Stimulated activated memory B cell treated with anti-CD40 and anti-IgM and Interleukin-4, amounts not matched to agents 10 μg/mL and 1 μg/mL and 100 μg/mL, for 72 hours (primary cell): Measurements from ENCODE around the gene TARS3.

Source experiments
- ATAC-seq: fragments of 150-1000 bp; cut with Tn5 transposase; 2 replicates; pipeline ENCODE4 v1.10.0; 2021
- H3K27ac Mint-ChIP-seq: one replicate; pipeline ENCODE4 v1.8.0; 2022; ENCODE audit warnings: mild to moderate bottlenecking, mixed read lengths
- H3K27me3 Mint-ChIP-seq: one replicate; pipeline ENCODE4 v1.8.0; 2022; ENCODE audit warnings: mixed read lengths
- H3K36me3 Mint-ChIP-seq: one replicate; pipeline ENCODE4 v1.8.0; 2022; ENCODE audit warnings: mixed read lengths
- H3K4me1 Mint-ChIP-seq: one replicate; pipeline ENCODE4 v1.8.0; 2022; ENCODE audit warnings: mixed read lengths
- H3K4me3 Mint-ChIP-seq: one replicate; pipeline ENCODE4 v1.8.0; 2022; ENCODE audit warnings: mild to moderate bottlenecking, moderate library complexity, mixed read lengths
- H3K9me3 Mint-ChIP-seq: one replicate; pipeline ENCODE4 v1.8.0; 2022; ENCODE audit warnings: mixed read lengths

The TARS3 gene

DNA sequence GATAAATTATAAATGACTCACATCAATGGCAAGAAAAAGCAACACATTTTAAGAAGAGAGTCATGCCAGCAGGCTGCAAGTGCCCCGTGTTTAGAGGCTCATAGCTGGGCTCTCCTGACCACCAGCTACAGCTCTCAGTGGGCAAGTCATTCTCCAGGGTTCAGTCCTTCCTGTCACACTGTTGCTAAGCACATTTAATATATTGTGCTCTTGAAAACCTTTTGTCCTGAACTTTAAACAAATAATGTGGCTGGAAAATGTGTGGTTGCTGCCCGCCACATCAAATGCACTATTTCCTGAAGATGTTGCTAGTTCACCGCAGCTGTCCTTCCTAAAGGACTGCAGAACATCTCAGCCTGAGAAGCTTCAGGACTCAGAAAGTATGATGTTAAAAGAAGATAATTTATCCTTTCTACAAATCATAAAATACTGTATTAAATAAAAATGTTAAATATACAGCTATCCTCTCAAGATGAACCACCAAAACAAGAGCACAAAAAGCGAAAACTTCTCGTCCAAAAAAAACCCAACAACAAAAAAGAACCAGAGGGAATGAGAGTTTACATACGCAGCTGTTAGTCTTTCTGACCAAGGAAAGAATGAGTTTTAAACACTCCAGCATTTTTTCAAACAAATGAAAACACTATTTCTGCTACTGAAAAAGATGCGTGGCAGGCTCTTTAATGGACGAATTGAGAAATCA, 951 bp downstream of the TARS3 start:
- Mint-ChIP-seq H3K9me3 (peaks cover 7% of the 10 kb centered on the region), H3K36me3 (peaks cover 32% of the 10 kb centered on the region), H3K27ac (peak overlapping the region; percentile 76), H3K27me3 (no peaks in the 10 kb centered on the region), H3K4me3 (peak overlapping the region; percentile 82), H3K4me1 (peaks cover 15% of the 10 kb centered on the region)
- ATAC-seq, result no peak

DNA sequence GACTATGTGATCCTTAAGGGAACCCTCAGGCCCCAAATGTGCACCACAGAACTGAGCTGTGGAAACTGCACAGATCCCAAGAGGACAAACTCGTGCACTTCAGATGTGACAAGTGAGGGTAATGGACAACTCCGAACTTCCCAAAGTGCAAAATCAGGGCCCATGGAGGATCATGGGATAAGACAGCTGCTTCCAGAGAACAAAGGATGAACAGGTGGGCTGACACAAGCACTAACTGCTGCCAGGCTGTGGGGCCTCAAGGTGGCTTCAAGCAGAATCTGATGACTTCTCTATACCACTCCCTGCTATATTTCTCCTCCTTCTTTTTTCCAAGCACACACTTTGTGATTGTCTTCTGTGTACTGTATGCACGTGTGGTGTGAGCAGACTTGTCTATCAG, 5.4 kb downstream of the TARS3 start:
- no peak for ATAC-seq
- Mint-ChIP-seq H3K4me3 (no peak overlapping the region), H3K36me3 (peaks cover 52% of the 10 kb centered on the region), H3K27me3 (no peaks in the 10 kb centered on the region), H3K4me1 (peaks cover 15% of the 10 kb centered on the region), H3K27ac (no peak overlapping the region), H3K9me3 (peaks cover 7% of the 10 kb centered on the region)

DNA sequence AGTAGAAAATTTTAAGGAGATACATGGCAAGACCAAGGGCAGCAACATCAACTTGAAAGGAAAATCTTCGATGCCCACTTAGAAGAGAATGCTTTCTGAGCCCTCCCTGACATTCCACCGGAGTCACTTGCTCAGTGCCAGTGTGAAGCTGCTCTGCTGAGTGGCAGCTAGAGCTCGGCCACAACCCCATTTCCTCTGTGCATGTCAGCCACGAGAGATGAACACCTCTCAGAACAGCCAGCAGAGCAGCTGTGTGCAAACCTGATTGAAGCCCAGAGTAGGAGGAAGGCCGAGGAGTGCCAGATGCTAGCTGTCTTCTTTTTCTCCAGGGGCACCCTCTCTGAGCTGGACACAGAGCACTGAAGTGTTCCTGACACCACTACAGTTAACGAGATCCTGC, 12.2 kb downstream of the TARS3 start:
- no peaks in the 10 kb centered on the region for H3K9me3 Mint-ChIP-seq
- peaks cover 66% of the 10 kb centered on the region for H3K36me3 Mint-ChIP-seq
- no peak for ATAC-seq
- H3K4me3 Mint-ChIP-seq, result no peak overlapping the region
- no peak overlapping the region for H3K27ac Mint-ChIP-seq
- H3K27me3 Mint-ChIP-seq, result no peaks in the 10 kb centered on the region
- no peaks in the 10 kb centered on the region for H3K4me1 Mint-ChIP-seq

DNA sequence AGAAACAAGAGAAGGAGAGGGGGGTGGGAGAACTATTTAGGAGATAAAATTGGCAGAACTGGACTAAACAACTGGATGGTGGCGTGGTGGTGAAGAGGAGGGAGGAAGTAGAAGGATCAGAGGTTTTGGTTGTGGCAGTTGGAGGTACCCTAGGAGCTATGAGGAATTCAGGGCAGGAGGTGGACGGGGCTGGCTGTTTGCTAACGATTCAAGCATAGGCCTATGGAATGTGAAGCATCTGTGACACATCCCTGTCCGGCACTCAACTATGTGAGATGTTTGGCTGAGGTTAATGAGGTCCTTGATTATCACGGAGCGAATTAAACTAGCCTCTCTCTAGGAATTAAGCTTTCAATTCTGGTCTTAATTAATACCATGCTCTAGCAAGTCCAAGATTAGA, 13.5 kb downstream of the TARS3 start:
- Mint-ChIP-seq H3K27ac (no peak overlapping the region), H3K9me3 (no peaks in the 10 kb centered on the region), H3K36me3 (peaks cover 65% of the 10 kb centered on the region), H3K4me3 (no peak overlapping the region), H3K4me1 (no peaks in the 10 kb centered on the region), H3K27me3 (no peaks in the 10 kb centered on the region)
- no peak for ATAC-seq

DNA sequence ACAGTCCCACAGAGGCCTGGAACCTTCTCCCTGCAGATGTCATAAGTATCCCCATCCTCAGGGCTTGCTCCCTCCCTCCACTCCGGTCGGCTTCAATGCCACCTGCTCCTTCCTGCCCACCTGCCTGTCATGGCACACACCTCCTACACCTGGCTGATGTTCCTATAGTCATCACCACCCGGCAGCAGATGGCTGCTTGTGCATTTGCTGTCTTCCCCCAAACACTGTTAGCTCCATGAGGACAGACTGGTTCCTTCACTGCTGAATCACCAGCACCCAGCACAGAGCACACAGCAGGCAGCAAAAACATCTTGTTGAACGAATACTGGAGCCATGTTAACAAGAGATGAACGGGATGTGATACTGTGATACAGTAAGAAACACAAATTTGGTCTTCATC, 14.8 kb downstream of the TARS3 start:
- Mint-ChIP-seq H3K27me3 (no peaks in the 10 kb centered on the region), H3K4me3 (no peak overlapping the region), H3K36me3 (peaks cover 70% of the 10 kb centered on the region), H3K9me3 (no peaks in the 10 kb centered on the region), H3K4me1 (no peaks in the 10 kb centered on the region), H3K27ac (no peak overlapping the region)
- no peak for ATAC-seq

DNA sequence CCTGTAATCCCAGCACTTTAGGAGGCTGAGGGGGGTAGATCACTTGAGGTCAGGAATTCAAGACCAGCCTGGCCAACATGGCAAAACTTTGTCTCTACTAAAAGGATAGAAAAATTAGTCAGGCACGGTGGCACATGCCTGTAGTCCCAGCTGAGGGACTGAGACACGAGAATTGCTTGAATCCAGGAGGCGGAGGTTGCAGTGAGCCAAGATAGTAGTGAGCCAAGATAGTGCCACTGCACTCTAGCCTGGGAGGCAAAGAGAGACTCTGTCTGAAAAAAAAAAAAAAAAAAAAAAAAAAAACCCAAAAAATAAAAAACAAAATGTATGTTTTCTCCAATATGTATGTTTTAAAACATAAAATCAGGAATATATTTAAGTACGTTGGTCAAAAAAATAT, 16.3 kb downstream of the TARS3 start:
- H3K9me3 Mint-ChIP-seq, result no peaks in the 10 kb centered on the region
- no peak overlapping the region for H3K27ac Mint-ChIP-seq
- no peak overlapping the region for H3K4me3 Mint-ChIP-seq
- no peaks in the 10 kb centered on the region for H3K27me3 Mint-ChIP-seq
- no peaks in the 10 kb centered on the region for H3K4me1 Mint-ChIP-seq
- peaks cover 63% of the 10 kb centered on the region for H3K36me3 Mint-ChIP-seq
- ATAC-seq, result no peak

DNA sequence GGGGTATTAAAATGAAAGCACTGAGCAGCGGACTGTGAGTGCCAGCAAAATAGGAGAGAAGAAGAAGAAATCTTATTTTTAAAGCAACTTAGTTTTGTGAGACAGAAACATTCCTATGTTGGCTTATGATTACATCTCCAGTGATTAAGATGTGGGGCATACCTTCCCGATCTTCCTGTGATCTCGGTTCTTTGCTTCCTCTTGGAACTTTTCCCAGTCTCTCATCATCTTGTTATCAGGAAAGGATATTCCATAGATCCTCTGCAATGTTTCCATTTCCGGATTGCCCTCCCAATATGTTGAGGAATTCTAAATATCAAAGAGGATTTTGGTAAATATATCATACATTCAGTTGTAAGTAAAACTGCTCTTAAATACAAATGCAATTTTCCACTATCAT, 22.2 kb downstream of the TARS3 start:
- Mint-ChIP-seq H3K27me3 (no peaks in the 10 kb centered on the region), H3K36me3 (peaks cover 69% of the 10 kb centered on the region), H3K9me3 (no peaks in the 10 kb centered on the region), H3K4me1 (peaks cover 1% of the 10 kb centered on the region), H3K4me3 (no peak overlapping the region), H3K27ac (no peak overlapping the region)
- no peak for ATAC-seq

DNA sequence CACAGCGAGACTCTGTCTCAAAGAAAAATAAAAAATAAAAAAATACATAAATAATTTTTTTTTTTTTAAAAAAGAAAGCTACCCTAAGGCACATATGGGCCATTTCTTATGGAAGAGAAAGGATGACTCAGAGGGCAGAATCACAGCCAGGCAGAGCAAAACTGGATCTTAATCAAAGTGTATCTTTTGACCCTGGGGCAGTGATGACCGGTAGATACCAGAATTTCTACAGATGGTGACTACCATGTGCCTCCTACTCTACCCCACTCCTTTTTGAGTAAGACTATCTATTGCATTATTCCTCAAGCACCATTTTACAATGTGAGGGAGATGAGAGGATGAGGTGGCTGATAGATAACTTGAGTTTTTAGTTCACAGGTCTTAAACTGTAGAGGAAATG, 26.0 kb downstream of the TARS3 start:
- no peaks in the 10 kb centered on the region for H3K9me3 Mint-ChIP-seq
- H3K4me3 Mint-ChIP-seq, result no peak overlapping the region
- ATAC-seq, result no peak
- H3K27ac Mint-ChIP-seq, result no peak overlapping the region
- H3K27me3 Mint-ChIP-seq, result no peaks in the 10 kb centered on the region
- H3K4me1 Mint-ChIP-seq, result peaks cover 10% of the 10 kb centered on the region
- peaks cover 85% of the 10 kb centered on the region for H3K36me3 Mint-ChIP-seq

DNA sequence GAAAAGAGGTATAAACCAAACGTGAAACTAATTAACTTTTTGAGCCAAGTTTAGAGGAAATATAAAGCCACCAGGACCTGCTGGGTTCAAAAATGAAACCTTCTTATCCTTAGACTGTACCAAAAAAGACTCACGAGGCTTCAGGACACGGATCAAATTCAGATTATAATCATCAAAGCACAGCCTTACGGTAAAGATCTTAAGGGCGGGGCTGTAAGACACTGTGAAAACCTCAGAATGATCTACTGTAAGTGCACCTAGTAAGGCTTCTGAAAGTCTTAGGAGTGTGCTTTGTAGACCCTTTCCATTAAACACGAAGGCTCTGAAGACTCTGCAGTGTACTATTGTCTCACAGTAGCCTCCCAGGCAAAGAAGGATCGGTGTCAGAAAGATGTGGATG, 26.8 kb downstream of the TARS3 start:
- no peak overlapping the region for H3K4me3 Mint-ChIP-seq
- peaks cover 19% of the 10 kb centered on the region for H3K4me1 Mint-ChIP-seq
- no peaks in the 10 kb centered on the region for H3K27me3 Mint-ChIP-seq
- peaks cover 2% of the 10 kb centered on the region for H3K9me3 Mint-ChIP-seq
- no peak overlapping the region for H3K27ac Mint-ChIP-seq
- peaks cover 87% of the 10 kb centered on the region for H3K36me3 Mint-ChIP-seq
- ATAC-seq, result no peak

DNA sequence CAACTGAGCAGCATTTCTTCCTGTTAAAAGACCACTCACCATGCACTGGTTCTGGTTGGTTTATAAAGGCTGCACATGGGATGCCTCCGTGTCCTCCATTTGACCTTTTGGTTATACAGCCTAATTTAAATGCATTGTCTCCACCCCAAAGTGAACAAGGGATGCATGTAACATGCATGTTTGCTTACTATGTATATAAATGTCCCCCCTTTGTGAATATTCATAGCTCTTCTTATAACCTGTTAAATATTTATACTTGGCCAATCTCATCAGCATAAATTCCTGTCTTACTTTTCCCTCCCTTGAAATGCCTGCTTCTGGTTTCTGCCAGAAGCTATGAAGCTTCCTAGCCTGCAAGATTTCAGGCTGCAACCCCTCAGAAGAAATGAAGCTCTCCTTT, 27.4 kb downstream of the TARS3 start:
- peaks cover 19% of the 10 kb centered on the region for H3K4me1 Mint-ChIP-seq

DNA sequence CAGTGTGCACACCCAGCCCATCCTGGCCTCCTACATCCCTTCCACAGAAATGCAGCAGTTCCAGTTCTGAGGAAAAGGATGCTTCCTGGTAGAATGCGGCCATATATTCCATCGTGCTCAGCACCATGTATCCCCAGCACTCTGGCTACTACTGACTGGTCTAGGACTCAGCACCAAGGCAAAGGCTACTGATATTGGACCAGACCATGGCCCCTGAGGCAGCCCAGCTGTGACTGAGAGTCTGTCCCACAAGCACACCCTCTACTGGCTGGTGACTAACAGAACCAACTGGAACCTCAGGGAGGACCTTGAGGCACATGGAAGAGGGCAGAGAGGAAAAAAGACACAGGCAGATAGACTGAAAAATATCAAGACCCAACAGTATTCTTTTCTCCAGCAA, 30.0 kb downstream of the TARS3 start:
- Mint-ChIP-seq H3K27me3 (no peaks in the 10 kb centered on the region), H3K36me3 (peaks cover 66% of the 10 kb centered on the region), H3K4me3 (no peak overlapping the region), H3K4me1 (peaks cover 19% of the 10 kb centered on the region), H3K27ac (no peak overlapping the region), H3K9me3 (peaks cover 3% of the 10 kb centered on the region)
- no peak for ATAC-seq

More for the DNA sequence above, 27.4 kb downstream of the TARS3 start:
- H3K27me3 Mint-ChIP-seq, result no peaks in the 10 kb centered on the region
- H3K9me3 Mint-ChIP-seq, result peaks cover 3% of the 10 kb centered on the region
- no peak overlapping the region for H3K27ac Mint-ChIP-seq
- no peak for ATAC-seq
- H3K36me3 Mint-ChIP-seq, result peaks cover 86% of the 10 kb centered on the region
- H3K4me3 Mint-ChIP-seq, result no peak overlapping the region

DNA sequence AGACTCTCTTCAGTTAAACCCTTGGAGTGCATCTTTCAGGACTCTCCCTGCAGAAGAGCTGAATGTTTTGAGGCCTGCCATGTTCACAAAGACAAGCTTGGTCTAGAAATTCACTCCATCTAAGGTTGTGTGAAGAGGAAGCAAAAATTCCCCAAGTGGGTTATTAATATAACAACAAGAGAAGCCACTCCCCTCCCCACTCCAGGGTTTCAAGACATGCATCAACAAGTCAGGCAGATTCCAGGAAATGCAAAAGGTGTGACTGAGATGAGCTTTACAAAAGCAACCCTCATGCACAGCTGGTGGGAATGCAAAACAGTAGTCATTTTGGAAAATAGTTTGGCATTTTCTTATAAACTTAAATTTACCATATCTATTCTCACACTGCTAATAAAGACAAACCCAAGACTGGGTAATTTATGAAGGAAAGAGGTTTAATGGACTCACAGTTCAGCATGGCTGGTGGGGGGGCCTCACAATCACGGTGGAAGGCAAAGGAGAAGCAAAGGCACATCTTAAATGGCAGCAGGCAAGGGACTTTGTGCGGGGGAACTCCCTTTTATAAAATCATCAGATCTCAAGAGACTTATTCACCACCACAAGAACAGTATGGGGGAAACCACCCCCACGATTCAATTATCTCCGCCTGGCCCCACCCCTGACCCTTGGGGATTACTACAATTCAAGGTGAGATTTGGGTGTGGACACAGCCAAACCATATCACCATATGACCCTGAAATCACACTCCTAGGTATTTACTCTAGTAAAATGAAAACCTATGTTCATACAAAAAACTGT, 31.3 kb downstream of the TARS3 start:
- Mint-ChIP-seq H3K4me1 (peaks cover 19% of the 10 kb centered on the region), H3K9me3 (peaks cover 3% of the 10 kb centered on the region), H3K36me3 (peaks cover 55% of the 10 kb centered on the region), H3K27me3 (no peaks in the 10 kb centered on the region), H3K4me3 (no peak overlapping the region), H3K27ac (no peak overlapping the region)
- no peak for ATAC-seq

DNA sequence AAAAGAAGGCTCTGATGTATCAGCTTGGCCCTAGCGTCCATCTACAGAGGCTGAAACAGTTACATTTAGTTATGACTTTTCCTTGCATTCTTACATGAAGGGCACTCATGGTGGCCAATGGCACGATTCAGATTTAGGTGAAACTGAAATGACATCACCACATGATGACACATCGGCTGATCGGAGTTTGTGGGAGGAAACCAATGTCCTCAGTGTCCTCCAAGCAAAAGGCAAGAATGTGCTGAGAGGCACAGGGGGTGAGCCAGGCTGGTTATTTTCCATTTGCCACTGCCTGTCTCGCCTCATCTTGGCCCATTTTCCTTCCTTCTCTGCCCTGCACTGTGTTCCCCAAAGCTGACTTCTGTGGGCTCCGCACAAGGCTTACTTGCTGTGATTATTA, 34.4 kb downstream of the TARS3 start:
- H3K4me3 Mint-ChIP-seq, result no peak overlapping the region
- H3K27me3 Mint-ChIP-seq, result no peaks in the 10 kb centered on the region
- peaks cover 14% of the 10 kb centered on the region for H3K4me1 Mint-ChIP-seq
- ATAC-seq, result no peak
- H3K36me3 Mint-ChIP-seq, result peaks cover 40% of the 10 kb centered on the region
- H3K9me3 Mint-ChIP-seq, result peaks cover 3% of the 10 kb centered on the region
- H3K27ac Mint-ChIP-seq, result no peak overlapping the region

DNA sequence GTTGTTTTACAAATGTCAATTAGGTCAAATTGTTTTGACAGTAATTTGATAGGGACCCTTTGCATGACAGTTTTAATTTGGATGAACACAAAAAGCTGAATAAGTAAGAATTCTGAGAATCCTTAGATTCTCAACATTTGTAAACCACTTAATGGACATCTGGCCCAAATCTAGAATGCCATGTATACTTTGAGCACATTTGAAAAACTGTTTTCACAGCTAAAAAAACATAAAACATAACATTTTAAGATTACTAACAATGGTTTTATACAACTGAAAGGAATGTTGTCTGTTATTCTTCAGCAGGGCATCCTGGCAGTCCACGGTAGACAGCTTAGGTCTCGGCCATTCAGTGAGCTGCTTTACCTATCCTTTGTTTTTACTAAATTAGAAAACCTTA, 37.6 kb downstream of the TARS3 start:
- Mint-ChIP-seq H3K27me3 (no peaks in the 10 kb centered on the region), H3K4me3 (no peak overlapping the region), H3K4me1 (no peaks in the 10 kb centered on the region), H3K36me3 (peaks cover 38% of the 10 kb centered on the region), H3K9me3 (no peaks in the 10 kb centered on the region), H3K27ac (no peak overlapping the region)
- no peak for ATAC-seq

DNA sequence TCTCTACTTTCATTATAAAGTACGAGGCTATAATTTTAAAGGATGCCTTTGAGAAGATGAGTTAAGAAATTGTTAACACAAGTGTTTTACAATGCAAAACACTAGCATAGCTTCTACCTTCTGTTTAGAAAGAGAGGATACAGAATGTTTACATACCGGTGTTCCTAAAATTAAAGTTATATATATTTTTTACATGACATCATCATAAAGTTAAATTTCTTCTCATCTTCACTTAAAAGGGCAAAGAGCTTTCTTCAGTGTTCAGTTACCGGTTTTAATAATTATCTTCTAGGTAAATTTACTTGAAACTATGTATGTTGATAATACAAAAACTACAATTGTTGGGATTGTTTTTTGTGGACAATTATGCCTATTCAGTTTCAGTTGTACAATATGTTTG, 39.4 kb downstream of the TARS3 start:
- Mint-ChIP-seq H3K36me3 (peaks cover 53% of the 10 kb centered on the region), H3K4me1 (no peaks in the 10 kb centered on the region), H3K9me3 (no peaks in the 10 kb centered on the region), H3K27me3 (no peaks in the 10 kb centered on the region), H3K4me3 (no peak overlapping the region), H3K27ac (no peak overlapping the region)
- ATAC-seq, result no peak

DNA sequence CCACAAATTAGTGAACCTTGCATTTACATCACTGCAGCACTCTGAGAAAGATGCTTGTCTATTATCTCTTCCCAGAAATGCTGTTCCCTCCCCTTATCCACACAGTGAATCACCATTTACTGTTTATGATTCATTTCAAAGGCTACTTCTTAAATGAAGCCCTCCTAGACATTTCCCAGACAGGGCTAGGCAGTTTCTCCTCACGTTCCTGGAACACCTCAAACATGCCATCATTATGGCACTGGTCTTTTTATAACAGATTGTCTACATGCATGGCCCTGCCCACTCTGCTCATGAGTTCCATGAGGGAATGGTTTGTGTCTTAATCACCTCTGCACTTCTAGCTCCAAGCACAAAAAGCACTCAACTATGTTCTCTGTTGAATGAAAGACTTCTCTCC, 39.9 kb downstream of the TARS3 start:
- Mint-ChIP-seq H3K36me3 (peaks cover 58% of the 10 kb centered on the region), H3K4me1 (no peaks in the 10 kb centered on the region), H3K27ac (no peak overlapping the region), H3K4me3 (no peak overlapping the region), H3K9me3 (no peaks in the 10 kb centered on the region), H3K27me3 (no peaks in the 10 kb centered on the region)
- no peak for ATAC-seq
